OCI-LY7 (cell line): ENCODE results near the gene ST6GAL2.

Source experiments
- EZH2phosphoT487 ChIP-seq: fragments of 200-600 bp; sonication (generic); IDR thresholded peaks from 2 replicates; pipeline ENCODE4 v1.6.1; 2018; ENCODE audit warnings: low read depth, borderline replicate concordance, mild to moderate bottlenecking, mixed run types, antibody characterized with exemption, low read length, moderate library complexity, mixed read lengths
- TF ChIP-seq, protein P1 (sequence below): fragments of 200-600 bp; sonication (generic); conservative IDR thresholded peaks from 2 replicates; pipeline ENCODE4 v1.5.1; 2014; ENCODE audit warnings: mild to moderate bottlenecking, antibody characterized with exemption, low read length, moderate library complexity, mixed read lengths

DNA sequence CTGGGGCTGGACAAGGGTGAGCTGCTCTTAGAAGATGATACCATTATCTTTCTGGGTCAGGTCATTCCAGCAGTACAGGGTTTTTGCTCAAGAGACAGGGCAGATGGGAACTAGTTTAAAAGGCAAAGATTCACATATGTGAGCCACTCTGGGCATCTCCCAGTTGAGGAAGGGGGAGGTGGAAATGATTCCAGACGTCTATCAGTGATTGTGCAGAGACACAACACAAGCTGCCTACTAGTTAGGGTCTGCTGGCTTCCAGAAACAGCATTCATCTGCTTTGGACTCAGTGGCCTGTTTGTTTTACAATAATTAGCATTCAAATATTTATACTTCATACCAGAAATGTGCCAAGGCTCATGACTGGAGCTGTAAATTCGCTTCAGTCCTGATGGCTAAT is 32.3 kb downstream of the ST6GAL2 start:
- TF ChIP-seq, protein P1, sequence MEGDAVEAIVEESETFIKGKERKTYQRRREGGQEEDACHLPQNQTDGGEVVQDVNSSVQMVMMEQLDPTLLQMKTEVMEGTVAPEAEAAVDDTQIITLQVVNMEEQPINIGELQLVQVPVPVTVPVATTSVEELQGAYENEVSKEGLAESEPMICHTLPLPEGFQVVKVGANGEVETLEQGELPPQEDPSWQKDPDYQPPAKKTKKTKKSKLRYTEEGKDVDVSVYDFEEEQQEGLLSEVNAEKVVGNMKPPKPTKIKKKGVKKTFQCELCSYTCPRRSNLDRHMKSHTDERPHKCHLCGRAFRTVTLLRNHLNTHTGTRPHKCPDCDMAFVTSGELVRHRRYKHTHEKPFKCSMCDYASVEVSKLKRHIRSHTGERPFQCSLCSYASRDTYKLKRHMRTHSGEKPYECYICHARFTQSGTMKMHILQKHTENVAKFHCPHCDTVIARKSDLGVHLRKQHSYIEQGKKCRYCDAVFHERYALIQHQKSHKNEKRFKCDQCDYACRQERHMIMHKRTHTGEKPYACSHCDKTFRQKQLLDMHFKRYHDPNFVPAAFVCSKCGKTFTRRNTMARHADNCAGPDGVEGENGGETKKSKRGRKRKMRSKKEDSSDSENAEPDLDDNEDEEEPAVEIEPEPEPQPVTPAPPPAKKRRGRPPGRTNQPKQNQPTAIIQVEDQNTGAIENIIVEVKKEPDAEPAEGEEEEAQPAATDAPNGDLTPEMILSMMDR, result no peak
- no peak for TF ChIP-seq EZH2phosphoT487
